GM23338 (cell line): ENCODE results near the gene C18orf32.
"Not testable (repeated sequence)": the region's sequence is repeated elsewhere in the genome, so short reads cannot be mapped to it uniquely, and the experiment has no call there.

ENCODE experiments used
- EZH2 ChIP-seq: fragments of 200-600 bp; sonication (generic); IDR thresholded peaks from one replicate; pipeline ENCODE4 v1.8.0; 2017; ENCODE audit warnings: antibody characterized with exemption, mild to moderate bottlenecking, low read depth; ENCODE audit not compliant: unreplicated experiment
- EZH2phosphoT487 ChIP-seq: fragments of 200-600 bp; sonication (generic); IDR thresholded peaks from one replicate; pipeline ENCODE4 v1.8.1; 2018; ENCODE audit warnings: antibody characterized with exemption; ENCODE audit not compliant: unreplicated experiment
- POLR2AphosphoS5 ChIP-seq: IDR thresholded peaks from 2 replicates; pipeline ENCODE4 v1.6.1; 2016; ENCODE audit warnings: antibody characterized with exemption, low read depth
- TF ChIP-seq, protein P1 (sequence below), 2 experiments: fragments of 200-600 bp in 1 of 2; sonication (generic) in 1 of 2; conservative IDR thresholded peaks; 2 replicates each; pipeline versions ENCODE4 v1.5.1 to v1.6.1; 2016 to 2017; ENCODE audit warnings: antibody characterized with exemption in 2 of 2, low read depth in 2 of 2, mild to moderate bottlenecking in 2 of 2, moderate library complexity in 1 of 2

DNA sequence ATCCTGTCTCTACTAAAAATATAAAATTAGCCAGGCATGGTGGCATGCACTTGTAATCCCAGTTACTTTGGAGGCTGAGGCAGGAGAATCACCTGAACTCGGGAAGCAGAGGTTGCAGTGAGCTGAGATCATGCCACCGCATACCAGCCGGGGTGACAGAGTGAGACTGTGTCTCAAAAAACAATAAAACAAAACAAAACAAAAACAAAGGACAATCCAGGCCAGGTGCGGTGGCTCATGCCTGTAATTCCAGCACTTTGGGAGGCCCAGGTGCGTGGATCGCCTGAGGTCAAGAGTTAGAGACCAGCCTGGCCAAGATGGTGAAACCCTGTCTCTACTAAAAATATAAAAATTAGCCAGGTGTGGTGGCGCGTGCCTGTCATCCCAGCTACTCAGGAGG, 25.8 kb upstream of the C18orf32 start:
- TF ChIP-seq, protein P1, sequence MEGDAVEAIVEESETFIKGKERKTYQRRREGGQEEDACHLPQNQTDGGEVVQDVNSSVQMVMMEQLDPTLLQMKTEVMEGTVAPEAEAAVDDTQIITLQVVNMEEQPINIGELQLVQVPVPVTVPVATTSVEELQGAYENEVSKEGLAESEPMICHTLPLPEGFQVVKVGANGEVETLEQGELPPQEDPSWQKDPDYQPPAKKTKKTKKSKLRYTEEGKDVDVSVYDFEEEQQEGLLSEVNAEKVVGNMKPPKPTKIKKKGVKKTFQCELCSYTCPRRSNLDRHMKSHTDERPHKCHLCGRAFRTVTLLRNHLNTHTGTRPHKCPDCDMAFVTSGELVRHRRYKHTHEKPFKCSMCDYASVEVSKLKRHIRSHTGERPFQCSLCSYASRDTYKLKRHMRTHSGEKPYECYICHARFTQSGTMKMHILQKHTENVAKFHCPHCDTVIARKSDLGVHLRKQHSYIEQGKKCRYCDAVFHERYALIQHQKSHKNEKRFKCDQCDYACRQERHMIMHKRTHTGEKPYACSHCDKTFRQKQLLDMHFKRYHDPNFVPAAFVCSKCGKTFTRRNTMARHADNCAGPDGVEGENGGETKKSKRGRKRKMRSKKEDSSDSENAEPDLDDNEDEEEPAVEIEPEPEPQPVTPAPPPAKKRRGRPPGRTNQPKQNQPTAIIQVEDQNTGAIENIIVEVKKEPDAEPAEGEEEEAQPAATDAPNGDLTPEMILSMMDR (conservative IDR thresholded peaks at IDR 0.05; ENCODE audit: low read depth in 2 of 2): not testable (repeated sequence)
- TF ChIP-seq POLR2AphosphoS5, EZH2, EZH2phosphoT487: not testable (repeated sequence)
